Gastroesophageal sphincter (tissue), 4 donors: ENCODE measurements around the gene LMNTD2. TPM values are rescaled to one million over a fixed set of nuclear protein-coding genes. Genes with fewer than 3 reads are reported as not detected.

Experiments
- ATAC-seq: fragments of 150-250 bp; one replicate; pipeline ENCODE4 v1.9.1; 2016; ENCODE audit warnings: mild to moderate bottlenecking, moderate library complexity
- H3K27ac ChIP-seq, 4 donors: fragments of 200-600 bp; sonication (generic) in 3 of 4; 1 replicate in 3 of 4; 2 replicates in 1 of 4; pipeline ENCODE4 v1.5.1; 2016 to 2019
- H3K27me3 ChIP-seq: fragments of 200-600 bp; sonication (generic); one replicate; pipeline ENCODE4 v1.5.1; 2019
- H3K36me3 ChIP-seq, 2 donors: fragments of 200-600 bp; sonication (generic); one replicate each; pipeline ENCODE4 v1.5.1; 2019; ENCODE audit warnings: control low read depth in 1 of 2
- H3K4me1 ChIP-seq, 3 donors: fragments of 200-600 bp; sonication (generic); 1 replicate in 2 of 3; 2 replicates in 1 of 3; pipeline ENCODE4 v1.5.1; 2016 to 2019; ENCODE audit warnings: control low read depth in 2 of 3
- H3K4me3 ChIP-seq, 2 donors: fragments of 200-600 bp; sonication (generic); one replicate each; pipeline ENCODE4 v1.5.1; 2019; ENCODE audit warnings: mild to moderate bottlenecking in 1 of 2, moderate library complexity in 1 of 2
- H3K9me3 ChIP-seq, 3 donors: fragments of 200-600 bp; sonication (generic); one replicate each; pipeline ENCODE4 v1.5.1; 2017 to 2019; ENCODE audit warnings: control low read depth in 2 of 3
- CTCF ChIP-seq, 4 experiments: fragments of 200-600 bp in 2 of 4; fragments of 450-650 bp in 2 of 4; sonication (generic) in 1 of 4; IDR thresholded peaks; one replicate each; pipeline ENCODE4 v1.5.1; 2017 to 2019; ENCODE audit warnings: antibody characterized with exemption in 4 of 4, mild to moderate bottlenecking in 2 of 4, moderate library complexity in 2 of 4
- EP300 ChIP-seq: sonication (generic); formaldehyde crosslinking; IDR thresholded peaks from one replicate; pipeline ENCODE4 v1.6.1; 2017; ENCODE audit warnings: antibody characterized with exemption, mild to moderate bottlenecking
- POLR2A ChIP-seq, 2 donors: fragments of 450-650 bp; IDR thresholded peaks; one replicate each; pipeline ENCODE4 v1.6.1; 2017; ENCODE audit warnings: antibody characterized with exemption in 2 of 2, mild to moderate bottlenecking in 2 of 2, moderate library complexity in 1 of 2
- POLR2AphosphoS5 ChIP-seq: sonication (generic); formaldehyde crosslinking; IDR thresholded peaks from one replicate; pipeline ENCODE4 v1.6.1; 2017; ENCODE audit warnings: antibody characterized with exemption
- WGBS, 2 donors: methylation state at CpG; one replicate each; pipeline ENCODE4 v1.1.5; 2018; ENCODE audit warnings: low coverage in 1 of 2; 5-methylcytosine and 5-hydroxymethylcytosine counted together
- total RNA-seq, 4 donors: library from RNA; depleted of rRNA; stranded (reverse); fragments of >200 nt; gene quantifications; one replicate each; pipeline ENCODE4 v1.1.0, GENCODE V29; 2016

The LMNTD2 gene
- total RNA-seq, 4 donors from 2014 or later, result 0.81 to 2.1 (median 1.1) TPM

GRCh38 chr11:563066-563811 lies 2.7 kb upstream of the LMNTD2 start:
- peaks cover 0 to 37% (median 10%) of the 10 kb centered on the region in 3 donors for H3K4me1 ChIP-seq
- no CpG with 5 or more reads among the region's 18 CpGs for WGBS, 2 donors
- ATAC-seq, result no peak
- no peak overlapping the region for H3K4me3 ChIP-seq
- H3K27me3 ChIP-seq, result peaks cover 17% of the 10 kb centered on the region
- H3K27ac ChIP-seq, result no peak overlapping the region
- H3K9me3 ChIP-seq, result no peaks in the 10 kb centered on the region
- no peak for TF ChIP-seq CTCF (IDR thresholded peaks at IDR 0.05)
- TF ChIP-seq POLR2A (IDR thresholded peaks at IDR 0.05), result no peak
- TF ChIP-seq POLR2AphosphoS5, result no peak
- TF ChIP-seq EP300, result no peak
- no peaks in the 10 kb centered on the region for H3K36me3 ChIP-seq

GRCh38 chr11:562046-562645 lies 1.6 kb upstream of the LMNTD2 start:
- WGBS, 2 donors, result no CpG with 5 or more reads among the region's 29 CpGs
- no peak overlapping the region for H3K4me3 ChIP-seq
- TF ChIP-seq POLR2A (IDR thresholded peaks at IDR 0.05) (no peak), POLR2AphosphoS5 (no peak), EP300 (no peak), CTCF (IDR thresholded peaks at IDR 0.05) (no peak)

GRCh38 chr11:561148-562003 lies 838 bp upstream of the LMNTD2 start:
- H3K27me3 ChIP-seq, result peaks cover 35% of the 10 kb centered on the region
- TF ChIP-seq CTCF (IDR thresholded peaks at IDR 0.05) (no peak), POLR2AphosphoS5 (no peak), EP300 (no peak), POLR2A (IDR thresholded peaks at IDR 0.05) (no peak)
- H3K36me3 ChIP-seq, result no peaks in the 10 kb centered on the region
- H3K9me3 ChIP-seq, result no peaks in the 10 kb centered on the region
- ATAC-seq, result peak; percentile 3
- peak overlapping the region in 3 of 4 donors; percentile 1 to 64 (median 54) for H3K27ac ChIP-seq
- H3K4me1 ChIP-seq, result peaks cover 0 to 23% (median 5%) of the 10 kb centered on the region in 3 donors
- 0% methylated on average over 12 of the region's 67 CpGs; no CpG with 5 or more reads in 1 of the 2 donors for WGBS, 2 donors
- H3K4me3 ChIP-seq, result peak overlapping the region; percentile 45 to 83

More at GRCh38 chr11:562046-562645, 1.6 kb upstream of the LMNTD2 start:
- Histone ChIP-seq H3K36me3 (no peaks in the 10 kb centered on the region), H3K27me3 (peaks cover 27% of the 10 kb centered on the region), H3K4me1 (peaks cover 0 to 28% (median 5%) of the 10 kb centered on the region in 3 donors), H3K9me3 (no peaks in the 10 kb centered on the region), H3K27ac (no peak overlapping the region)
- ATAC-seq, result no peak

GRCh38 chr11:559712-560304 lies 730 bp downstream of the LMNTD2 start:
- no peak for ATAC-seq
- no peaks in the 10 kb centered on the region for H3K9me3 ChIP-seq
- no peaks in the 10 kb centered on the region for H3K36me3 ChIP-seq
- H3K4me3 ChIP-seq, result peak overlapping the region; percentile 45 to 83
- TF ChIP-seq EP300 (no peak), POLR2AphosphoS5 (no peak), CTCF (IDR thresholded peaks at IDR 0.05) (no peak), POLR2A (IDR thresholded peaks at IDR 0.05) (no peak)
- H3K27ac ChIP-seq, result peak overlapping the region in 2 of 4 donors; percentile 15 to 68
- WGBS, 2 donors, result 81 to 84% methylated on average over 4 to 8 of the region's 18 CpGs
- peaks cover 0 to 38% (median 14%) of the 10 kb centered on the region in 3 donors for H3K4me1 ChIP-seq
- peaks cover 51% of the 10 kb centered on the region for H3K27me3 ChIP-seq
